HG03469 (cell line): ENCODE measurements around the gene PCTP.

Experiments
- ATAC-seq: cut with Tn5 transposase; IDR thresholded peaks from one replicate; pipeline ENCODE4 v1.9.1; 2021; ENCODE audit warnings: mild to moderate bottlenecking, moderate library complexity, moderate number of reproducible peaks; ENCODE audit not compliant: unreplicated experiment

The PCTP gene

GRCh38 chr17:55751720-55752250 lies 934 bp downstream of the PCTP start:
- no peak for ATAC-seq

GRCh38 chr17:55756689-55757088 lies 5.8 kb downstream of the PCTP start:
- ATAC-seq = no peak

- no peak for ATAC-seq
Observed at GRCh38 chr17:55757659-55758058, 6.8 kb downstream of the PCTP start.

DNA sequence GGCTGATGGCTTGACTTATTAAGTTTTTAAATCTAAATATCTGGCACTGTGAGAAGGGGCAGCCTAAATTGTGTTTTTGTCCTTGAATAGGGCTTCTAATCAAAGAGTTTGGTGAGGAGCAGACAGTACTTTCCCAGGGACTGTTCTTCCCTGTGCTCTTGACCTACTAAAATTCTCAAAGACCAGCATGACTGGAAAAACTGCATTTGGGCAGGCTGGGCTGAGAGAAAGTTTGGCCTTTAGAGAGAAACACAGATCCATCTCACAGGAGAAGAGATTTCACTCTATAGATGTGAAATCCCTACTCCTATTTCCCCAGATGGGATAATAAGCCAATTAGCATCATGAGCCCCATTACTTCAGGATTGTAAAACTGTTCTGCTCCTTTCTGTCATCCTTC lies 7.3 kb downstream of the PCTP start:
- ATAC-seq = no peak

DNA sequence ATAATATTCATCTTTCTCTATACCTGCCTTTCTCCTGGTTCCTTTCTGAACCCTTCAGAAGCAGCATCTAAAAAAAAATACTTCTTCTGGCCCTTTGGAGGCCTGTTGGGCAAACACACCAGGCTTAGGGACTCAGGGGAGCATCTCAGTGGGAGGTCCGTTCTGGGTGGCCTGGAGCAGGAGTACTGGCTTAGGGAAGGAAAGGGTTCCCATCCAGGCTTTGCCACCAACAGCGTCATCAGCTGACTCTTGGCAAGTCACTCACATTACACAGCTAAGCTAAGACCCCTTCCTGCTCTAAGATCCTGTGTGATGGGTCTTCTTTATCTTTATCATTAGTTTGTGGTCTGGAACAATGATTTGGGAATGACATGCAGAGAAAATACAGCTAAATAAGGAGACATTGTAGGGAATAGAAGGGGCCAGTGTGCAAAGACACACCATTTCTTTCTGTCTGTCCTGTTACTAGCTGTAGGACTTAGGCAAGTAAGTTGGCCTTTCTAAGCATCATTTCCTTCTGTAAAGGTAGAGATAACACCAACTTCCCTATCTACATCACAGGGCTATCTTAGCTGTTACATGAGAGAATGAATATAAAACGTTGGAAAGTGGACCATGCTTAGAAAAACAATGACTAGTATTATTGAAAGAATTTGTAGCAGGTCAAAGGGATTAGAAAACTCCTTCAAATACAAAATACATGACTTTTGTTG lies 9.9 kb downstream of the PCTP start:
- no peak for ATAC-seq

- ATAC-seq = no peak
Observed at GRCh38 chr17:55762086-55762858, 11.4 kb downstream of the PCTP start.

DNA sequence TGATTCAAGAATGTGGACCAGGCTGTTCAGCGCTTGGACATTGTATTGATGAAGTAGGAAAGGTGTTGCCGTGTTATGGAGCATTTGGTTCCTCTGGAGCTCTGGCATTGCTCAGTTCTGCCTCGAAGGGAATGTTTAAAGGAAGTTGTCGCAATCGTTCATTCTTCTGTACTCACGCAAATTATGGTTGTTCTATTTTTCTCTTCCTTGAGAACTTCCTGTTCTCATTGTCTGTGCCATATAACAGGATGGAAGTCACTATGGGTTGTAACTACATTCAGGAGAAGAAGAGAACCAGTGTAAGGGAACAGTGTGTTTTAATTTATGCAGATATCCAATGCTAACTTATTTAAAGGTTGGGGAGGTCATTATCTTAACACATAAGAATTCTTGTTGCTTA lies 13.0 kb downstream of the PCTP start:
- ATAC-seq = no peak

DNA sequence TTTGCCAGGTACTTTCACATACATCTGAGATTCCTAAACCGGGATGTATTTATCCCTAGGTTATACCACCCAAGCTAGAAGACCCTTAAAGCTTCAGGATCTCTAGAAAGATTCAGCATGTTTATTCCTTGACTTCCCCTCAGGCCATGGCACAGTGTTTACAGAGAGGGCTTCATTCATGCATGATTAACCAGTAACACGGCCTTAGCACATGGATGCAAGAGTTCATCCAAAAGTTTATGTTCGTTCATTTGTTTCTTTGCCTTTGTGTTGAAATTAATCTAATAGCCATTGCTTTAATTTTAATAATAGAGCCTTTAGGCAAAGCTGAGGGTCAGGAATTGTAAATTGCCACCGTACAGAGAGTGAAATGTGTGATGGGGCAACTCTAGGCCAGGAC lies 13.8 kb downstream of the PCTP start:
- no peak for ATAC-seq

GRCh38 chr17:55765472-55765871 lies 14.6 kb downstream of the PCTP start:
- no peak for ATAC-seq

DNA sequence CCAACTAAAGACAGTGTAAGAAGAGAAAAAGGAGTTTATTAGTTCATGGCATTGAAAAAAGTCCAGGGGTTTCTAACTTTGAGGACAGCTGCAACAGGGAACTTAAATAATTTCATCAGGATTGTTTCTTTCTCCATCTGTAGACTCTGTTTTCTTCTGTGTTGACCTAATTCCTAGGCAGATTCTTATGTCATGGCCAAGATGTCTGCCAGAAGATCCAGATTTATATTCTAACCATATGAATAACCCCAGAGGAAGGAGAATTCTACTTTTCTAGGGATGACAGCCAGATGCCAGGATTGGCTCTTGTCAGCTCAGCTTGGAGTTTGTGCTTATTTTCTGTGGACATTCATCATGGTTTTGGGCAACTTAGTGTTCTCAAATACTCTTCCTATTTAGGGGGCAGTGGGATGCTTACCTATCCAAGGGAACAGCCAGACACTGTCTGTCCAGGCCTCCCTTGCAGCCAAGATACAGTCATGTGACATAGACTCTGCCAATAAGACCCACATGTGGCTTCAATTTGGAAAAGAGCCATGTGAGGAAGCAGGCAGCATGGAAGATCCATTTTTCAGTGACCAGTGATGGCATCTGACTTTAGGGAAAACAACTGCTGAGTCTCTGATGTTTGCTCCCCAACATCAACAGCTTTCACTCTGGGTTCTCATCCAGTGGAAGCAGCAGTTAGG lies 18.2 kb downstream of the PCTP start:
- ATAC-seq = no peak

GRCh38 chr17:55769625-55770000 lies 18.8 kb downstream of the PCTP start:
- no peak for ATAC-seq

- ATAC-seq = no peak
Observed at GRCh38 chr17:55770196-55770870, 19.5 kb downstream of the PCTP start.

DNA sequence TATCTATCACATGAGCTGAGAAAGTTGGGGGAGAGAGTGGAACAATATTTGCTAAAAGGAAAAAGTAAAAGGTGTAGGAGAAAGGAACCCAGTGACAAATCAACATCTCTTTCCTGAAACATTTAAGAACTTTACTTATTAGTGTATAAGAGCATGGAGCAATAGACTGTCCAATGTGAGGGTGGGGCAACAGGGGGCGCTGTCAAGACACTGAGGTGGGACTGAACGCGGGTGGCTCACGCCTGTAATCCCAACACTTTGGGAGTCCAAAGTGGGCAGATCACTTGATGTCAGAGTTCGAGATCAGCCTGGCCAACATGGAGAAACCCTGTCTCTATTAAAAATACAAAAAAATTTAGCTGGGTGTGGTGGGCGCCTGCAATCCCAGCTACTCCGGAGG lies 21.2 kb downstream of the PCTP start:
- no peak for ATAC-seq

GRCh38 chr17:55773671-55774070 lies 22.8 kb downstream of the PCTP start:
- ATAC-seq = no peak

DNA sequence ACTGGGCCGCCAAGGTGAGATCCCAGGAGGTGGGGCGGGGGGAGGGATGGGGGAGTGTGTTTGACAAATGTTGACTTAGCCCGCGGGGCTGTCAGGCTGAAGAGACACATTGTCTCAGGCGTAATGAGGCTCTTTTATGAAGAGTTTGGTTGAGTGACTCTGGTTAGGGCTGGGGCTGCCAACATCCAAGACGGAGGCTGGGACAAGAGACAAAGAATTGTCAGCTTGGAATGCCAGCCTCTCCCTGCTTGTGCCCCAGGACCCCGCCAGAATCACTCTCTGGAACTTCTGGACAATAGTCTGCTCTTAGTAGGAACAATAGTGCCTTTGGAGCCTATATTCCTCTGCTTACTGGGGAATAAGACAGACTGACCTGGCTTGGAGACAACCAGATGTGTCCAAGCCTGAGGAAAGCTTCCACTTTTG lies 24.0 kb downstream of the PCTP start:
- no peak for ATAC-seq

GRCh38 chr17:55776271-55776670 lies 25.4 kb downstream of the PCTP start:
- no peak for ATAC-seq

- ATAC-seq = no peak
Observed at GRCh38 chr17:55777471-55777971, 26.7 kb downstream of the PCTP start.

- no peak for ATAC-seq
Observed at GRCh38 chr17:55778389-55779118, 27.7 kb downstream of the PCTP start.

DNA sequence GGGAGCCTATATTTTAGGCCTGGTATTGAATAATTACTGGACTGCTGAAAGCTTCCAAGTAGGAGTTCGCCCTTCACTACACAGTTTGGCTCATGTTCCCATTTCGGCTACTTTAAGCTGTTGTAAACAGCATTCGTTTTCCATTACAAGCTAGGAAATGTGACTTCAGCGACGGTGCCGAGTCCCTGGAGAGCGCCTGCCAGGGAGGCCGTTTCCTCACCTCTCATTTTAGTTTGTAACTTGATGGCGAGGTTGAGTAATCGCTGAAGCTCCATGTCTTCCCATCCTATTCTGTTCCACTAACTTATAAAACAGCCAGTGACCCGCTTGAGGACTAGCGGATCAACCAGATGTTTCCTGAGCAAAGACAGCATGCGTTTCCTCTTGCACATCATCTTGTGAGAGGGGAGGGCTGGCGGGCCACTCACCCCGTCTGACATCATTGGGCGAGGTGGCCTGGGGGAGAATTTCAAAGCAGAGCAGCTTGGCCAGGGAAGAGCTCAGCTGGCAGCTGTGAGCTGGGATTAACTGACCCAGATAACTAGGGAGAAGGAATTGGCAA lies 32.9 kb downstream of the PCTP start:
- no peak for ATAC-seq

GRCh38 chr17:55784666-55785065 lies 33.8 kb downstream of the PCTP start:
- no peak for ATAC-seq
